Ovary (tissue), 3 donors: ENCODE results near the gene HMOX1.

Source experiments
- CTCF ChIP-seq, 3 donors: fragments of 450-650 bp in 2 of 3; fragments of 200-600 bp in 1 of 3; IDR thresholded peaks; one replicate each; pipeline versions ENCODE4 v1.5.1 to v1.8.0; 2016 to 2022; ENCODE audit warnings: antibody characterized with exemption in 3 of 3, mild to moderate bottlenecking in 1 of 3
- EP300 ChIP-seq: sonication (generic); formaldehyde crosslinking; IDR thresholded peaks from one replicate; pipeline ENCODE4 v1.6.1; 2017; ENCODE audit warnings: antibody characterized with exemption
- POLR2A ChIP-seq: fragments of 450-650 bp; IDR thresholded peaks from one replicate; pipeline ENCODE4 v1.6.1; 2017; ENCODE audit warnings: antibody characterized with exemption, mild to moderate bottlenecking, moderate library complexity
- donor health status: DM: no; HTN: no; CAD: no.

GRCh38 chr22:35441489-35442100 is 60.7 kb downstream of the HMOX1 start:
- no peak for TF ChIP-seq CTCF (IDR thresholded peaks at IDR 0.05)
- TF ChIP-seq POLR2A = no peak
- TF ChIP-seq EP300 = no peak
